SK-N-MC (cell line): ENCODE results near the gene ALAD.
"Not testable (repeated sequence)": the region's sequence is repeated elsewhere in the genome, so short reads cannot be mapped to it uniquely, and the experiment has no call there.

ENCODE experiments used
- DNase-seq: peaks from one replicate; pipeline ENCODE4 v3.0.0-alpha.2; 2011; ENCODE audit warnings: low read depth, low spot score
- H3K27ac ChIP-seq: fragments of 200-600 bp; sonication (generic); 2 replicates; pipeline ENCODE4 v1.5.1; 2016; ENCODE audit warnings: mixed run types
- H3K36me3 ChIP-seq: fragments of 200-600 bp; sonication (generic); 2 replicates; pipeline ENCODE4 v1.6.1; 2017; ENCODE audit warnings: antibody characterized with exemption, low read length, mixed read lengths; ENCODE audit not compliant: insufficient read depth
- H3K4me3 ChIP-seq: fragments of 200-600 bp; sonication (generic); 2 replicates; pipeline ENCODE4 v1.5.1; 2016
- H3K9ac ChIP-seq: fragments of 200-600 bp; sonication (generic); 2 replicates; pipeline ENCODE4 v1.8.0; 2017; ENCODE audit warnings: mixed run types, mixed read lengths; ENCODE audit not compliant: insufficient read length
- H3K9me3 ChIP-seq: fragments of 200-600 bp; sonication (generic); 2 replicates; pipeline ENCODE4 v1.6.1; 2017; ENCODE audit warnings: low read depth, mild to moderate bottlenecking, antibody characterized with exemption, low read length, moderate library complexity, mixed read lengths
- EZH2 ChIP-seq: fragments of 200-600 bp; sonication (generic); IDR thresholded peaks from one replicate; pipeline ENCODE4 v1.6.1; 2017; ENCODE audit warnings: antibody characterized with exemption
- FOXP2 ChIP-seq: optimal IDR thresholded peaks from 2 replicates; pipeline ENCODE3; 2011; ENCODE audit warnings: mild to moderate bottlenecking, moderate library complexity; ENCODE audit not compliant: insufficient read depth; ENCODE audit errors: extremely low read length, control extremely low read depth
- POLR2AphosphoS5 ChIP-seq: IDR thresholded peaks from 2 replicates; pipeline ENCODE4 v1.6.1; 2012; ENCODE audit warnings: mild to moderate bottlenecking, low read depth, low read length, borderline replicate concordance

ALAD gene

DNA sequence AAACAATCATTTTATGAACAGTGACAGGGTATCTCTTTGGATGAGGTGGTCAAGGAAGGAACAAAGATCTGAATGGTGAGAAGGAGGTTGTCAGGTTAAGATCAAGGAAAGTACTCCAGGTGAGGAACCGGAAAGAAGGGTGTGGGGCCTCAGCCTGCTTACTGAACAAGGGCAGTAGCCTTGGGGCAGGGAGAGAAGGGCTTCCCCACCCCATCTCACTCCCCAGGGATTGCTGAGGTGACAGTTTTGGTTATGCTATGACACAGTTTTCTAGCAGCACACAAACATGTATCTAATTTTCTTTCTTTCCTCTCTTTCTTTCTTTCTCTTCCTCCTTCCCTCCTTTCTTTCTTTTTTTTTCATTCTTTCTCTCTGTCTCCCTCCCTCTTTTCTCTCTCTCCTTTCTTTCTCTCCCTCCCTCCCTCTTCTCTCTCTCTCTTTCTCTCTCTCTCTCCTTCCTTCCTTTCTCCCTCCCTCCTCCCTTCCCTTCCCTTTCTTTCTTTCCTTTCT is 20.2 kb downstream of the ALAD start:
- no peak for TF ChIP-seq POLR2AphosphoS5
- no peak for TF ChIP-seq FOXP2
- TF ChIP-seq EZH2, result no peak
- no peaks in the 10 kb centered on the region for H3K36me3 ChIP-seq
- H3K9ac ChIP-seq, result no peak overlapping the region
- no peak overlapping the region for H3K4me3 ChIP-seq
- no peak overlapping the region for H3K27ac ChIP-seq
- no peak for DNase-seq
- no peaks in the 10 kb centered on the region for H3K9me3 ChIP-seq

DNA sequence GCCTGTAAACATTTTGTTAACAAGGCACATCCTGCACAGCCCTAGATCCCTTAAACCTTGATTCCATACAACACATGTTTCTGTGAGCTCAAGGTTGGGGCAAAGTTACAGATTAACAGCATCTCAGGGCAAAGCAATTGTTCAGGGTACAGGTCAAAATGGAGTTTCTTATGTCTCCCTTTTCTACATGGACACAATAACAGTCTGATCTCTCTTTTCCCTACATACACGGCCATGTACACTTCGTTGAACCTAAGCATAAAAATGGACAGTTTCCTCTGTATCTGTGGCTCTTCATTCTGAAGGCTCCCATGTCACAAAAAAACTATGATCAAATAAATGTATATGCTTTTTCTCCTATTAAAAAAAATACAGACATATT is 21.3 kb downstream of the ALAD start:
- not testable (repeated sequence) for H3K36me3 ChIP-seq, H3K27ac ChIP-seq, H3K9me3 ChIP-seq, H3K4me3 ChIP-seq, DNase-seq, H3K9ac ChIP-seq

DNA sequence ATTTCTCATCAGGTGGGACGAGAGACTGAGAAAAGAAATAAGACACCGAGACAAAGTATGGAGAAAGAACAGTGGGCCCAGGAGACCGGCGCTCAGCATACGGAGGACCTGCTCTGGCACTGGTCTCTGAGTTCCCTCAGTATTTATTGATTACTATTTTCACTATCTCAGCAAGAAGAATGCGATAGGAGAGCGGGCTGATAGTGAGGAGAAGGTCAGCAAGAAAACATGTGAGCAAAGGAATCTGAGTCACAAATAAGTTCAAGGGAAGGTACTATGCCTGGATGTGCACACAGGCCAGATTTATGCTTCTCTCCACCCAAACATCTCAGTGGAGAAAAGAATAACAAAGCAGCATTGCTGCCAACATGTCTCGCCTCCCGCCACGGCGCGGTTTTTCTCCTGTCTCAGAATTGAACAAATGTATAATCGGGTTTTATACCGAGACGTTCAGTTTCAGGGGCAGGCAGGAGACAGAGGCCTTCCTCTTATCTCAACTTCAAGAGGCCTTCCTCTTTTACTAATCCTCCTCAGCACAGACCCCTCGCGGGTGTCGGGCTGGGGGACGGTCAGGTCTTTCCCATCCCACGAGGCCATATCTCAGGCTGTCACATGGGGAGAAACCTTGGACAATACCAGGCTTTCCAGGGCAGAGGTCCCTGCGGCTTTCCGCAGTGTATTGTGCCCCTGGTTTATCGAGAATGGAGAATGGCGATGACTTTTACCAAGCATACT is 21.8 kb downstream of the ALAD start:
- H3K36me3 ChIP-seq, H3K9ac ChIP-seq, H3K27ac ChIP-seq, DNase-seq, H3K4me3 ChIP-seq, H3K9me3 ChIP-seq: not testable (repeated sequence)

DNA sequence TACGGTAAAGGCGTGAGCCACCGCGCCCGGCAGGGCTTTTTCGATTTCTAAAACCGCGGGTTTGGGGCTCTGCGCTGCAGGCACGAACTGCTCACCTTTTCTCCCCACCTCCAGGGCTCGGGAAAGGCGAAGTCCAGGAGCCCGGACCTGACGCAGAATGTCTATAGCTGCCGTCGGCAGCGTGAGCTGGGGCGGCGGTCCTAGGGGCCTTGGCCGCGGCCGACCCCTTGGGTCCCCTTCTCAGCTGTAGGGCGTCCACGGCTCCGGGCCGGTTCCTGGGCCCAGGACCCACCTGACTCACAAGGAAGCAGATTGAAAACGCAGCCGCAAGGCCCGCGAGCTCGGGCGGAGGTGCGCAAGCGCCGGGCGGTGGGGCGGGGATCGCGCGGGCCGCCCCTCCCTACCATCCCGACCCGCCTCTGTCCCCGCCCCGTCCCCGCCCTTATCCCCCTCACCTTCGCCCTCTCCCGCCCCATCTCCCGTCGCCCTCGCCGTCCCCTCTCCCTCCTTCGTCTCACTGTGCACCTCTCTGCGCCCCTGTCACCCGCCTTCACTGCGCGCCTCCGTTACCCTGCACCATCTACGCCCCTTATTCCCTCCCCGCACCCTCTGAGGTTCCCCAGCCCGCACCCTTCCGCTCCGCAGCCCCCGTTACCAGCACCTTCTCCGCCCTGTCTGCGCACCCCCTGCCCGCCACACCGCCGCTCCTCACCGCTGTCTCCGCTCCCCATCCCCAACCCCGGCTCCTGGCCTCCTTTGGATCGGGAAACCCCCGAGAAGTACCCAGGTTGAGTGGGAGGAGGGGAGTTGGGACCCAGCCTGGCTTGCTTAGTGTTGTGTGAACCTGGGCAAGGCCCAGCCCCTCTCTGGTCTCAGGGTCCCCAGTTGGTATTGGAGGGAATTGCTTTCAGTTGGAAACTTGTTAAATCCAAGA is 24.2 kb downstream of the ALAD start, which contains the start of gene HDHD3:
Gene HDHD3 (minus strand): TSS at position 353 of the 934 bp plus-strand sequence. CDS start 2,632 bp downstream, outside the sequence.
- Histone ChIP-seq H3K9ac (peak within 1 kb of the TSS; percentile 81), H3K4me3 (peak within 1 kb of the TSS; percentile 87), H3K36me3 (no peaks in the 10 kb centered on the region), H3K9me3 (no peaks in the 10 kb centered on the region), H3K27ac (no peak within 1 kb of the TSS)
- TF ChIP-seq EZH2, result no peak
- peak; percentile 78 for TF ChIP-seq POLR2AphosphoS5
- no peak for DNase-seq

DNA sequence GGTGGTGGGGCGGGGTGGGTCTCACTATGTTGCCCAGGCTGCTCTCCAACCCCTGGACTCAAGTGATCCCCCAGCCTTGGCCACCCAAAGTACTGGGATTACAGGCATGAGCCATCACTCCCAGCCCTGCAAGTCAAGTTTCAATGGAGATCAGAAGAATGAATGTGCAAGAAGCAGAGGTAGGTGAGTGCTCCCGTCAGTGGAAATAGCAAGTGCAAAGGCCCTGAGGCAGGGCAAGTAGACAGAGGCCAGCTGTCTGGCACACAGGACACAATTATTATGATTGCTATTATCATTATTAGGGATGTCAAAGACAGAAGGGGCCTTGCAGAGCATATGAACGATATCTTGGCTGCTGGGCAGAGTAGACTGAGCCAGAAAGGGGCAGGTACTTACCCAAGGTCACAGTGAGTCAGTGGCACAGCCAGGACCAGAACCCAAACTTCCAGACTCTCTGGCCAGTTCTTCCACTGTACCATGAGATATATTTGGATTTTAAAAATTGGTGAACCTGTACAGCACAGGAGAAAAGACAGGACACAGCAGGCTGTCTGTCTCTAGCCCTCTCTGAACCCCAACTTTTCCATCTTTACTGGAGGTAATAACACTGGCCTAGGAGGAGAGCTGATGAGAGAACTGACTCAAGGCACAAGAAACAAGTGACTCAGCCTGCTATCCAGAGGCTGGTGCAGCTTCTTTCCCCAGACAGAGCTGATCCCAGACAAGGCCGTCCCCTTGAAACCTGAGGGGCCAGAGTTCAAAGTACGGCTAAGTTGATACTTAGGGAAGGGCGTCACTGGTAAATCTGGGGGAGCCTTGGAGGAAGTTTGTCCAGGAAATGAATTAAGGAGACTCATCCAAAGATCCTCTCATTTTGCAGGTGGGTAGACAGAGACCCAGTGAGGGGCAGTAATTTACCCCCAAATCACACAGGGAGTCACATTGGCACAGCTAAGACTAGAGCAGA is 25.7 kb downstream of the ALAD start:
- no peak overlapping the region for H3K4me3 ChIP-seq

DNA sequence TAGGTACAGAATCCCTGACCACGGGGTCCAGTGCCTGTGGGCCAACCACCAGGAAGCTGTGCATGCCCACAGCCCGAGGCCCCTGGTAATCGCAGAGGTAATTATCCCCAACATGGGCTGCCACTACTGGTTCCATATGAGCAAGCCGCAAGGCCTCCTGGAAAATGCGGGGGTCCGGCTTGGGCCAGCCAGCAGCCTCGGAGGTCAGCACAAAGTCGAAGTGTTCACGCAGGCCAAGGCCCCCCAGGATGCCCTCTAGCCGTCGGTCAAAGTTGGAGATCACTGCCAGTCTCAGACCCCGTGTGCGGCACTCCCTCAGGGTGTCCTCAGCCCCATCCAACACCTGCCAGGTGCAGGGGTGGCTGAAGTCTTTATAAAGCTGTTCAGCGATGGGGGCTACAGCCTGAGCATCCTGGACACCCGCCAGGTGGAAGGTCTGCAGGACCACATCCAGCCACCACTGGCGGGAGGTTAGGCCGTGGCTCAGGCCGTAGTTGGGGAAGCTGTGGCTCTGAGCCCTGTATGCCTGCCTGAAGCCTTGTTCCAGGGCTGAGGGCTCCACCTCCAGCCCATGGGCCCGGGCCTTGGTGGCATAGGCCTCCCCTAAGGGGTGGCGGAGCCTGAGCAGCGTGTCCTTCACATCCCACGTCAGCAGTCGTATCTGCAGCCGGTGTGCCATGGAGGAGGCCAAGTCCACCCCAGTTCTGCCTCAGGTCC is 27.2 kb downstream of the ALAD start:
- Histone ChIP-seq H3K36me3 (no peaks in the 10 kb centered on the region), H3K27ac (no peak overlapping the region), H3K9ac (no peak overlapping the region), H3K4me3 (no peak overlapping the region), H3K9me3 (no peaks in the 10 kb centered on the region)
- TF ChIP-seq FOXP2 (no peak), EZH2 (no peak), POLR2AphosphoS5 (no peak)
- DNase-seq, result no peak

More for the DNA sequence above, 25.7 kb downstream of the ALAD start:
- Histone ChIP-seq H3K9ac (no peak overlapping the region), H3K9me3 (no peaks in the 10 kb centered on the region), H3K27ac (no peak overlapping the region), H3K36me3 (no peaks in the 10 kb centered on the region)
- DNase-seq, result no peak
- TF ChIP-seq POLR2AphosphoS5, result no peak
- no peak for TF ChIP-seq EZH2
- no peak for TF ChIP-seq FOXP2

DNA sequence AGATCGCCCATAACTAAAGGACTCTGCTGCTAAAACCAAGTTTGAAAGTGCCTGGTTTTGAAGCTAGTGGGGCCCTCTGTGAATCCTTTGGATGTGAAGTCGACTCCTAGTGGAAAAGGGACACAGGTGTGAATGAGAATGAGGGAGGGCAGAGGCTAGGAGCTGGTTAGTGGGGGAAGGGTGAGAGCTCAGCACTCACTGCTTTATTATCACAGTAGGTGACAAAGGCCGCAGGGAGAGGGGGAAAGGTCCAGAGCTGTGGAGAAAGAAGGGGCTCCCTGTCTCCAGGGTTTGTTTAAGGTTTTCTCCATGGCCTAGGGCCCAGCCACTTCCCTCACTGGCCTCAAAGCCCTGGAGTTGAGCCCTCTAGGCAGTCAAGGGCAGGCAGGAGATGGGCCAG is 27.8 kb downstream of the ALAD start:
- DNase-seq, result no peak
- H3K9me3 ChIP-seq, result no peaks in the 10 kb centered on the region
- no peak overlapping the region for H3K9ac ChIP-seq
- H3K27ac ChIP-seq, result no peak overlapping the region
- H3K36me3 ChIP-seq, result no peaks in the 10 kb centered on the region
- H3K4me3 ChIP-seq, result no peak overlapping the region
- TF ChIP-seq POLR2AphosphoS5 (no peak), FOXP2 (no peak), EZH2 (no peak)
